Measurements from ENCODE around the gene ELK3. TPM values are rescaled to one million over a fixed set of nuclear protein-coding genes. Genes with fewer than 3 reads are reported as not detected.

Gene ELK3
- total RNA-seq, 1 experiment from 2014 or later: 0.45 TPM

DNA sequence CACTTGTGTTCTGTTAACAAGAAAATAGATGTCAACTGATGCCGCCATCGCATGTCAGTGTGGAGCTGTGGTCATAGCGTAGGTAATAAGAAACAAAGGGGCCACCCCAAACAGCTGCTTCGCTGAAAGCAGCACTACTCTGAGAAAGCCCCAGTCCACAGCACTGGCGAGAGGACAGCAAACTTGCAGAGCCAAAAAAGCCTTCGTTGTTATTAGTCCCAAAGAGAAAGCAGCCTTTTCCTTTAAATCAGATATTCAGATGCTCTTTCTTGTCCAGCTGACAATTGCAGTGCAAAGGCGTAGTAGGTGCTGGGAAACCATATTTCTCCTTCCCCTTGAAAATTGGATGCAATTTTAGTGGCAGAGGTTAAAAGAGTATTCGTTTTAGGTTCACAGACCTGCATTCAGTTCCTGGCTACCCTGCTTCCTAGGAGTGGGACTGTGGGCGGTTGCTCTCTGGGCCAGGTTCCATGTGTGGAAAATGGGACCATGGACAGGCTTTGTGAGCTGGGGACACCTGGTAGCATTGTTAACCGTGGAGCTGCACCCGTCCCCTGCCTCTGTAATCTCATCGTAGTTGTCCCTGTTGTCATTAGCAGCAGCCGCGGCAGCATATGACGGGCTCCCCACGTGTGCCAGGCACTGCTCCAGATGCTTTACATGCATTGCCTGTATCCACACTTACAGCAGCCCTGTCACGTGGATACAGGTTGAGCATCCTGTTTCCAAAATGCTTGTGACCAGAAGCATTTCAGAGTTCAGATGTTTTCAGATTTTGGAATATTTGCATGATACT is 54.2 kb downstream of the ELK3 start:
- H3K9me3 ChIP-seq: no peaks in the 10 kb centered on the region
- Mint-ChIP-seq H3K27me3 (ENCODE audit: insufficient read depth, unreplicated experiment) (no peaks in the 10 kb centered on the region), H3K4me1 (ENCODE audit: low read depth, unreplicated experiment) (no peaks in the 10 kb centered on the region), H3K9me3 (ENCODE audit: unreplicated experiment) (no peaks in the 10 kb centered on the region), H3K36me3 (ENCODE audit: insufficient read depth, unreplicated experiment) (no peaks in the 10 kb centered on the region), H3K27ac (ENCODE audit: unreplicated experiment) (no peak overlapping the region), H3K4me3 (ENCODE audit: unreplicated experiment) (no peak overlapping the region)
- intact Hi-C loops (cut with micrococcal nuclease; ENCODE audit: unreplicated experiment): no loop called here
- H3K27me3 ChIP-seq (replicated peaks; ENCODE audit: control insufficient read depth, insufficient read depth, low read length): no peaks in the 10 kb centered on the region
- ChIA-PET POLR2A (no interaction called here), CTCF (no interaction called here)
- H3K36me3 ChIP-seq (ENCODE audit: control insufficient read depth, insufficient read depth, low read length): no peaks in the 10 kb centered on the region
- TF ChIP-seq, protein P1, sequence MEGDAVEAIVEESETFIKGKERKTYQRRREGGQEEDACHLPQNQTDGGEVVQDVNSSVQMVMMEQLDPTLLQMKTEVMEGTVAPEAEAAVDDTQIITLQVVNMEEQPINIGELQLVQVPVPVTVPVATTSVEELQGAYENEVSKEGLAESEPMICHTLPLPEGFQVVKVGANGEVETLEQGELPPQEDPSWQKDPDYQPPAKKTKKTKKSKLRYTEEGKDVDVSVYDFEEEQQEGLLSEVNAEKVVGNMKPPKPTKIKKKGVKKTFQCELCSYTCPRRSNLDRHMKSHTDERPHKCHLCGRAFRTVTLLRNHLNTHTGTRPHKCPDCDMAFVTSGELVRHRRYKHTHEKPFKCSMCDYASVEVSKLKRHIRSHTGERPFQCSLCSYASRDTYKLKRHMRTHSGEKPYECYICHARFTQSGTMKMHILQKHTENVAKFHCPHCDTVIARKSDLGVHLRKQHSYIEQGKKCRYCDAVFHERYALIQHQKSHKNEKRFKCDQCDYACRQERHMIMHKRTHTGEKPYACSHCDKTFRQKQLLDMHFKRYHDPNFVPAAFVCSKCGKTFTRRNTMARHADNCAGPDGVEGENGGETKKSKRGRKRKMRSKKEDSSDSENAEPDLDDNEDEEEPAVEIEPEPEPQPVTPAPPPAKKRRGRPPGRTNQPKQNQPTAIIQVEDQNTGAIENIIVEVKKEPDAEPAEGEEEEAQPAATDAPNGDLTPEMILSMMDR (IDR thresholded peaks at IDR 0.05; ENCODE audit: insufficient read depth in 1 of 2, low read depth in 1 of 2, low read length in 1 of 2, severe bottlenecking in 1 of 2, unreplicated experiment in 1 of 2): no peak
- BruUV-seq (replicated peaks): no TSS peak
- DNase-seq: no peak
- no peaks in the 10 kb centered on the region for H3K4me1 ChIP-seq
- no peak overlapping the region for H3K4me3 ChIP-seq (ENCODE audit: low read depth, low read length)

DNA sequence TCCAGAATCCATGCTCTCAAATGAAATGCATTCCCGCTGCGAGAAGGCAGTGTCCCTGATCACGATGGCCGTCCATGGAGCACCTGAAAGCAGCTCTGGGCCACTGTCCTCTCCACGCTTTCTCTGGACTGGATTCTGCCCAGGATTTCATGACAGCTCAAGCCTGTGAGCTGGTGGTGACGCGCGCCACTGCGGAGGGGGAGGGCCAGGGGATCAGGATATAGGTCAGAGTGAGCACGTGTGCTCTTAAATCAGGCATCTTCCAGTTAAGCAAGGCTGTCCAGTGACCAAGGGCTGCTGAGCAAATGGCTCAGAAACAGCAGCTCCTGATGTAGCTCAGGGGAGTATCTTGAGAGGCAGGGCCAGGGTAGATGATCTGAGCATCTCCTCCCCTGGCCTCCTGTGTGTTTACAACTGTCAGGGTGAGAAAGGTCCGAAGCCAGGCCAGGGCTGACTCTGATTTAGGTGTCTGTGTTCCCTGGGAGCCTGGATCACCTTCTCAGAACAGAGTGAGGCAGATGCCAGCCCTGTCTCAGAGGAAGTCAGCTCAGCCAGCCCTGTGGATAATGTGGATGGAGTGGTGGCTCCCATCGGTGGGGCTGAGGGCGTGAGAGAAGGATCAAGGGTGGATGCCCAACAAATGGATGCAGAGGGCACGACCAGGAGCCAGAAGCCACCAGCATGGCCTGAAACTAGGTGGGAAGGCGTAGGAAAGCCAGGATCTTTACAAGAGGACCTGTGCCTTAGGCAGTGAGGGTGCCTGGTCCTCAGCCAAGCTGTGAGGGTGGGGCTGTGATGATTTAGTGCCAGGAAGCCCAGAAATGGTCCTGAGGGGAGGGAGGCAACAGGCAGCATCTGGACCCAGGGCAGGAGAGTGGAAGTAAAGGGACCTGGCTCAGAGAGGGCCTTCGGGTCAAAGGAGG is 55.3 kb downstream of the ELK3 start:
- H3K4me3 ChIP-seq (ENCODE audit: low read depth, low read length): no peak overlapping the region
- POLR2A ChIA-PET: no interaction called here
- CTCF ChIA-PET: no interaction called here
- no peaks in the 10 kb centered on the region for H3K27me3 ChIP-seq (replicated peaks; ENCODE audit: control insufficient read depth, insufficient read depth, low read length)
- H3K4me1 ChIP-seq: no peaks in the 10 kb centered on the region
- Mint-ChIP-seq H3K9me3 (ENCODE audit: unreplicated experiment) (no peaks in the 10 kb centered on the region), H3K4me1 (ENCODE audit: low read depth, unreplicated experiment) (no peaks in the 10 kb centered on the region), H3K4me3 (ENCODE audit: unreplicated experiment) (no peak overlapping the region), H3K27me3 (ENCODE audit: insufficient read depth, unreplicated experiment) (no peaks in the 10 kb centered on the region), H3K36me3 (ENCODE audit: insufficient read depth, unreplicated experiment) (no peaks in the 10 kb centered on the region), H3K27ac (ENCODE audit: unreplicated experiment) (no peak overlapping the region)
- TF ChIP-seq, protein P1 (IDR thresholded peaks at IDR 0.05; ENCODE audit: insufficient read depth in 1 of 2, low read depth in 1 of 2, low read length in 1 of 2, severe bottlenecking in 1 of 2, unreplicated experiment in 1 of 2): no peak
- H3K9me3 ChIP-seq: no peaks in the 10 kb centered on the region
- no peaks in the 10 kb centered on the region for H3K36me3 ChIP-seq (ENCODE audit: control insufficient read depth, insufficient read depth, low read length)
- BruUV-seq (replicated peaks): no TSS peak
- DNase-seq: no peak
- intact Hi-C loops (cut with micrococcal nuclease; ENCODE audit: unreplicated experiment): no loop called here

DNA sequence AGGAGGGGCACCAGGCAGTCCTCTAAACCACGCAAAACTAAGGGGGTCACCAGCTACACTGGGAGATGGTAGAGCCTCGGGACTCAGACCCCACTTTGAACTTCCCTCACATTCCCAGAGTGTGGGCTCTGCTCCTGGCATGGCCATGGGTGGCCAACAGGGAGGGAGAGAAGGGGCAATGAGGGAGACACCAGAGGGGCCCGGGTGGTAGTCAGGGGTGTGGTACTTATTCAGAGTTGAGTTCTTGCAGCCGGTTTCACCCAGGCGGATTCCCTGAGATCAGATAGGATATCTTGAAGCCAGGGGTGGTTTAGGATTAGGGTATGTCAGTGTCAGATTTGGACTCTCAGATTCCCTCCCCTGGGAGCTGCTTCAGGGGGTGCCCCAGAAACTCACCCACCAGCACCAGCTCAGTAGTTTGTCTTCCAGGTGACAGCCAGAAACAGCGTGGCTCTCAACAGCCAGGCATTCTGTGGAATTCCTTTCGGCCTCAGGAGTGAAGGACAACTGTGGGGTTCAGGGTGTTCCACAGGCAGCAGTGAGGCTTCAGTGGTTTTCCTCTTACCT is 56.0 kb downstream of the ELK3 start:
- ChIA-PET CTCF (no interaction called here), POLR2A (no interaction called here)
- H3K27me3 ChIP-seq (replicated peaks; ENCODE audit: control insufficient read depth, insufficient read depth, low read length): no peaks in the 10 kb centered on the region
- no peak overlapping the region for H3K4me3 ChIP-seq (ENCODE audit: low read depth, low read length)
- no peaks in the 10 kb centered on the region for H3K36me3 ChIP-seq (ENCODE audit: control insufficient read depth, insufficient read depth, low read length)
- no peak overlapping the region for H3K27ac Mint-ChIP-seq (ENCODE audit: unreplicated experiment)
- H3K4me1 ChIP-seq: no peaks in the 10 kb centered on the region
- DNase-seq: no peak
- H3K4me3 Mint-ChIP-seq (ENCODE audit: unreplicated experiment): no peak overlapping the region
- TF ChIP-seq, protein P1 (IDR thresholded peaks at IDR 0.05; ENCODE audit: insufficient read depth in 1 of 2, low read depth in 1 of 2, low read length in 1 of 2, severe bottlenecking in 1 of 2, unreplicated experiment in 1 of 2): no peak
- no peaks in the 10 kb centered on the region for H3K27me3 Mint-ChIP-seq (ENCODE audit: insufficient read depth, unreplicated experiment)
- no peaks in the 10 kb centered on the region for H3K4me1 Mint-ChIP-seq (ENCODE audit: low read depth, unreplicated experiment)
- intact Hi-C loops (cut with micrococcal nuclease; ENCODE audit: unreplicated experiment): no loop called here
- no TSS peak for BruUV-seq (replicated peaks)
- H3K36me3 Mint-ChIP-seq (ENCODE audit: insufficient read depth, unreplicated experiment): no peaks in the 10 kb centered on the region
- no peaks in the 10 kb centered on the region for H3K9me3 Mint-ChIP-seq (ENCODE audit: unreplicated experiment)
- H3K9me3 ChIP-seq: no peaks in the 10 kb centered on the region

All from Caco-2 (cell line).